ENCODE measurements around the gene OS9.
"Not testable (repeated sequence)": the region's sequence is repeated elsewhere in the genome, so short reads cannot be mapped to it uniquely, and the experiment has no call there.

Gene OS9

GRCh38 chr12:57698414-57698813 lies 4.5 kb downstream of the OS9 start:
- no peak for DNase-seq
- Histone ChIP-seq H3K4me3 (no peak overlapping the region), H3K27me3 (no peaks in the 10 kb centered on the region), H3K27ac (no peak overlapping the region), H3K36me3 (peaks cover 28 to 58% (median 41%) of the 10 kb centered on the region in 3 donors), H3K4me1 (peaks cover 0 to 13% (median 8%) of the 10 kb centered on the region in 4 donors), H3K9me3 (no peaks in the 10 kb centered on the region)
- TF ChIP-seq CTCF (IDR thresholded peaks at IDR 0.05), result no peak
- intact Hi-C loops (cut with DNase I; ENCODE audit: low total_unique reads), result no loop called here

- no peaks in the 10 kb centered on the region for H3K27me3 ChIP-seq
- intact Hi-C loops (cut with DNase I; ENCODE audit: low total_unique reads), result no loop called here
- peaks cover 0 to 2% (median 0%) of the 10 kb centered on the region in 4 donors for H3K4me1 ChIP-seq
- peaks cover 0 to 5% (median 0%) of the 10 kb centered on the region in 3 donors for H3K9me3 ChIP-seq
- DNase-seq, result no peak
- no peak overlapping the region for H3K4me3 ChIP-seq
- TF ChIP-seq CTCF (IDR thresholded peaks at IDR 0.05), result no peak
- no peak overlapping the region for H3K27ac ChIP-seq
- peaks cover 38 to 68% (median 51%) of the 10 kb centered on the region in 3 donors for H3K36me3 ChIP-seq
Measured at GRCh38 chr12:57700317-57700716, 6.4 kb downstream of the OS9 start.

GRCh38 chr12:57707250-57707649 lies 13.3 kb downstream of the OS9 start:
- peaks cover 42 to 67% (median 46%) of the 10 kb centered on the region in 3 donors for H3K36me3 ChIP-seq
- no peak for DNase-seq
- no peaks in the 10 kb centered on the region for H3K4me1 ChIP-seq
- no peak overlapping the region for H3K27ac ChIP-seq
- intact Hi-C loops (cut with DNase I; ENCODE audit: low total_unique reads), result no loop called here
- H3K4me3 ChIP-seq, result no peak overlapping the region
- no peaks in the 10 kb centered on the region for H3K27me3 ChIP-seq
- no peak for TF ChIP-seq CTCF (IDR thresholded peaks at IDR 0.05)
- H3K9me3 ChIP-seq, result peaks cover 0 to 5% (median 0%) of the 10 kb centered on the region in 3 donors

- Histone ChIP-seq H3K36me3 (peaks cover 33 to 65% (median 36%) of the 10 kb centered on the region in 3 donors), H3K27ac (no peak overlapping the region), H3K9me3 (peaks cover 0 to 5% (median 0%) of the 10 kb centered on the region in 3 donors), H3K27me3 (no peaks in the 10 kb centered on the region), H3K4me3 (no peak overlapping the region), H3K4me1 (no peaks in the 10 kb centered on the region)
- no peak for DNase-seq
- intact Hi-C loops (cut with DNase I; ENCODE audit: low total_unique reads), result no loop called here
- no peak for TF ChIP-seq CTCF (IDR thresholded peaks at IDR 0.05)
Measured at GRCh38 chr12:57708296-57708695, 14.4 kb downstream of the OS9 start.

GRCh38 chr12:57712701-57713100 lies 18.8 kb downstream of the OS9 start:
- DNase-seq, result no peak
- intact Hi-C loops (cut with DNase I; ENCODE audit: low total_unique reads), result no loop called here
- no peaks in the 10 kb centered on the region for H3K27me3 ChIP-seq
- no peaks in the 10 kb centered on the region for H3K9me3 ChIP-seq
- H3K4me3 ChIP-seq, result no peak overlapping the region
- no peak for TF ChIP-seq CTCF (IDR thresholded peaks at IDR 0.05)
- no peaks in the 10 kb centered on the region for H3K4me1 ChIP-seq
- H3K27ac ChIP-seq, result no peak overlapping the region
- H3K36me3 ChIP-seq, result peaks cover 33 to 76% (median 35%) of the 10 kb centered on the region in 3 donors

- H3K4me1 ChIP-seq, result no peaks in the 10 kb centered on the region
- no peak for DNase-seq
- H3K9me3 ChIP-seq, result no peaks in the 10 kb centered on the region
- peaks cover 38 to 76% (median 40%) of the 10 kb centered on the region in 3 donors for H3K36me3 ChIP-seq
- H3K27ac ChIP-seq, result no peak overlapping the region
- TF ChIP-seq CTCF (IDR thresholded peaks at IDR 0.05), result no peak
- H3K4me3 ChIP-seq, result no peak overlapping the region
- no peaks in the 10 kb centered on the region for H3K27me3 ChIP-seq
- intact Hi-C loops (cut with DNase I; ENCODE audit: low total_unique reads), result no loop called here
Measured at GRCh38 chr12:57713209-57713608, 19.3 kb downstream of the OS9 start.

- H3K36me3 ChIP-seq, result peaks cover 57 to 88% (median 60%) of the 10 kb centered on the region in 3 donors
- DNase-seq; H3K4me3 ChIP-seq; H3K9me3 ChIP-seq; H3K27ac ChIP-seq; H3K4me1 ChIP-seq; intact Hi-C loops (cut with DNase I; ENCODE audit: low total_unique reads); H3K27me3 ChIP-seq: not testable (repeated sequence)
Measured at GRCh38 chr12:57715036-57715748, 21.3 kb downstream of the OS9 start.
